Sciatic nerve (tissue), 2 donors: ENCODE data around the gene KRTAP16-1. TPM values are rescaled to one million over a fixed set of nuclear protein-coding genes. Genes with fewer than 3 reads are reported as not detected.
"Not testable (repeated sequence)": the region's sequence is repeated elsewhere in the genome, so short reads cannot be mapped to it uniquely, and the experiment has no call there.

Source experiments
- ATAC-seq: fragments of 200-7000 bp; cut with Tn5 transposase; one replicate; pipeline ENCODE4 v1.9.1; 2020; ENCODE audit warnings: mild to moderate bottlenecking, moderate library complexity
- DNase-seq: peaks from one replicate; pipeline ENCODE4 v3.0.0-alpha.2; 2020; ENCODE audit warnings: low spot score
- intact Hi-C: fragments of 100-400 bp; cut with DNase I; formaldehyde crosslinking; loops from one replicate; pipeline ENCODE4 v1.14.2; 2022
- total RNA-seq: library from RNA; stranded (reverse); fragmentation: NEBNext Ultra II Directional; extraction: Animal tissue kit (Norgen Biotek cat#: 25700); gene quantifications from one replicate; pipeline ENCODE4 v1.2.1, GENCODE V29; 2021
- donor health status: DM: no; HTN: no; CAD: no.
- donor health status: DM: no; HTN: no; CAD: no.

KRTAP16-1 gene
- total RNA-seq, 1 donor from 2014 or later, result not detected

DNA sequence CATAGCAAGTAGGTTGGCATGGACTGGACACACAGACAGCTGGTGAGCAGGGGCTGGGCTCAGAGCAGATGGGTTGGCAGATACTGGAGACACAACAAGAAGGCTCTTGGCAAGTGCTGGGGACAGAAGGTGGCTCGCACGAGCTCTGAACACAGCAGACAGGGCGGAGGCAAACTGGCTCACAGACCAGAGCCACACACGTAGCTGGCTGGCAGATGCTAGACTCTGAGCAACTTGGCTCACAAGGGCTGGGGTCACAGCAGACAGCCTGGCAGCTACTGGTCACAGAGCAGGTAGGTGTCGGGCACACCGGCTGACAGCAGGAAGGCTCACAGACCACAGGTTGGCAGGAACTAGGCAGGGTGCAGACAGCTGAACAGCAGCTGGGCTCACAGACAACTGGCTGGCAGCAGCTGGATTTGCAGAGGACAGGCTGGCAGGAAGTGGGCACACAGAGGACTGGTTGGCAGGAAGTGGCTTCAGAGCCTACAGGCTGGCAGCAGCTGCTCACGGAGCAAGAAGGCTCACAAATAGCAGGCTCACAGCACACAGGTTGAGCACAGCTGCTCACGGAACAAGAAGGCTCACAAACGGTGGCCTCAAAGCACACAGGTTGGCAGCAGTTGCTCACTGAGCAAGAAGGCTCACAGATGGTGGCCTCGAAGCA lies 725 bp downstream of the KRTAP16-1 start:
- DNase-seq (no peak), ATAC-seq (peak; percentile 79)
- intact Hi-C loops, result no loop called here

DNA sequence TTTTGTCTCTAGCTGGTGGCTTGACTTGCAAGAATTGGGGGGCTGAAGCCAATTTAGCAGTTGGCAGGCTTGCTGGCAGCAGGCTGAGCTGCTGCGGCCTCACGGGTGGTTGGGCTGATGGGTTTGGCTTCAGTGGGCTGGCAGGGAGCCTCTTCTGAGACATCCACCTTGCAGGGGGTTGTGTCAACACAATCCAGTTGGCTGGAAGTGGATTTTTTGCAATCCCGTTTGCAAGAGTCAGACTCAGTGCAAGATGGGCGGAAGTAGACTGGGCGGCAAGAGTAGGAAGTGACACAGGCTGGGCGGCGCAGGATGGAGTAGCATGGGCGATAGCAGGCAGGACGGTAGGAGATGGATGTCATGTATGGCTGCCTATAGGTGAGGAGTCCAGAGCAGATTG lies 1.5 kb downstream of the KRTAP16-1 start:
- intact Hi-C loops, result no loop called here
- no peak for DNase-seq
- no peak for ATAC-seq

DNA sequence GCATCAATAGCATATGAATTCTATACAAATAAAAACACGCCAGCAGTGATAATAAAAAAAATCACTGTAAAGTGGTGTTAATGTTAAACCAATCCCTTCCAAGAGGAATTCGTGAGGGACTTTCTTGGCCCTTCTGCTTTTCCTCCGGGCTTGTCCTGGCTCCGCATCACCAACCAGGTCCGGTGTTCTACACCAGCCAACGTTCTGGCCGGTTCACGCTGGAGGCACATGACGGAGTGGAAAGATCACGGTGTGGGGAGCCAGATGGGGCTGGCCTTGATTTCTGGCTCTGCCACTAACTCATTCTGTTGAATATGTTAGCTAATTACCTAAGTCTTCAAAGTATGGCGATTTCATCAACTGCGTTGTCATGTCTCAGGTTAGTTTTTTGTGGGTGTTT lies 5.0 kb downstream of the KRTAP16-1 start:
- intact Hi-C loops, result no loop called here
- no peak for DNase-seq
- ATAC-seq, result no peak

DNA sequence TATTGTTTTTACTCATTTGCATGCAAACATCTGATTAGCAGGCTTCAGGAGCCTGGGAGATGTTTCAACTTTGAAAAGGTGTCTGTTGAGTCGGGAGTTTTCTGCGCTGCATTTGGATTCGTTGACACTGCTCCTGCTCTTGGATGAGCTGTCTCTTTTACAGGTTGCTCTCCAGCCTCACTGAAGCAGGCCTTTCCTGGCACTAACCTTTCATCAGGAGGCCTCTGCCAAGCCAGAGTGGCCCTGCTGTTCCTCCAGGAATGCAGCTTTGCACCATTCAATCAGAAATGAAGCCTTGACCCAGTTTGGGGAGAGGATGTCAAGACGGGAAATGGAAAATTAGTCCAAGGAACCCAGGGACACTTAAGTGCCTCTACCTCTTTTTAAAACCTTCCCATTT lies 6.1 kb downstream of the KRTAP16-1 start:
- intact Hi-C loops, result no loop called here
- no peak for ATAC-seq
- no peak for DNase-seq

DNA sequence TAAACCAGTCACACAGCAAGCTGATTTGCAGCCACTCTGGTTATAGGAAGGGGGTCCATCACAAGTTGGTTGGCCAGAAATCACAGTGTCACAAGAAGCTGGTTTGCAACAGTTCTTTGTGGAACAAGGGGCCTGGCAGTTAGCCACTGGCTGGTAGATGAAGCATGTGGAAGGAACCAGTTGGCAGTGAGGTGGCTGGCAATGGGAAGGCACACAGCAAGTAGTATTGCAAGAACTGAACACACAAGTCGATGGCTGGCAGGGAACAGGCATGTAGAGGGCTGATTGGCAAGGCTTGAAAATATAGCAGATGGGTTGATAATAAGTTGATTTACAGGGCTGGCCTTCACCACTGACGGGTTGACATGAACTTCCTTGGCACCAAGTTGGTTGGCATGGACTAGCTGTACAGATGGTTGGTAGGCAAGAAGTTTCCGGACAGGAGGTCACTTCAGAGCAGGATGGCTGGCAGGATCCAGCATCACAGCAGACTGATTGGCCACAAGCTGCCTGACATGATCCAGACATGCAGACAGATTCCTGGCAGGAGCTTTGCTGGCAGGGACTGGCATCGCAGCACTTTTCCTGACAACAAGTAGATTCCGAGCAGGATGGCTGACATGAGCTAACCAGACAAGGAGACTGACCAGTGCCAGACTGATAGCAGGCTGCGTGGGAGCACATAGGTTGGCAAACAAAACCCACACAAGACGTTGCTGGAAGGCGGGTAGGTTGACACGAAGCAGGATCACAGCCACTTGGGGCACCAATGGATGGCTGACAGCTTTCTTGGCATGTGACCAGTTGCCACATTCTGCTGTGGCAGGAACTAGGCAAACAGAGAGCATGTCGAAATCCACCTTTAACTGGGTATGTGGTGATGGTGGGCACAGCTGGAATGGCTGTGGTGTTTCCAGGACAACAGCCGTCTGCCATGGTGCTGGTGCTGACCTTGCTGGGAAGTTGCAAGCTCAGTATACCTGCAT lies 6.9 kb downstream of the KRTAP16-1 start, which contains the start of gene KRTAP29-1:
KRTAP29-1 (minus strand) TSS at position 936 of the 986 bp plus-strand sequence; CDS start at position 936, 0 bp downstream.
- ATAC-seq (no peak), DNase-seq (no peak)
- intact Hi-C loops, result no loop called here

- no peak for ATAC-seq
- intact Hi-C loops, result no loop called here
Measured at GRCh38 chr17:41301204-41301790, 7.8 kb downstream of the KRTAP16-1 start.

GRCh38 chr17:41298458-41299135 lies 10.5 kb downstream of the KRTAP16-1 start:
- ATAC-seq (no peak), DNase-seq (no peak)
- intact Hi-C loops, result no loop called here

More at GRCh38 chr17:41301204-41301790, 7.8 kb downstream of the KRTAP16-1 start:
- no peak for DNase-seq

DNA sequence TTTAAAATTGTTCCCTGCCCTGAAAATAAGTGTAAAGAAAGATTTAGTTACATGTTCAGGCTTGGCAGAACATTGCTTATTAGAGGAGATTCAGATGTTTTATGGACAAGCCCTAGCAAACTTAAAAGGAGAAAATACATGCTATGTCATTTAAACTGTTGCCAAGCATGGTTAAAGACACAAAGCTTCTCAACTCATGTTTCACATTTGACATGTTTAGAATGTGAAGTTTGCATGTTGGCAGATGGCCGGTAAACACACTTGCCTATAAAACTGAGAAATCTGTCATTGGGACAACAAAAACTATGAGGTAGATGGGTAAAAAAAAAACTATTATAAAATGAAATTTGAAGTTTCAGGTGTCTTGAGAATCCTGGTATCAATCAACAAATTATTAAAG lies 12.3 kb downstream of the KRTAP16-1 start:
- intact Hi-C loops, result no loop called here
- ATAC-seq (no peak), DNase-seq (no peak)

DNA sequence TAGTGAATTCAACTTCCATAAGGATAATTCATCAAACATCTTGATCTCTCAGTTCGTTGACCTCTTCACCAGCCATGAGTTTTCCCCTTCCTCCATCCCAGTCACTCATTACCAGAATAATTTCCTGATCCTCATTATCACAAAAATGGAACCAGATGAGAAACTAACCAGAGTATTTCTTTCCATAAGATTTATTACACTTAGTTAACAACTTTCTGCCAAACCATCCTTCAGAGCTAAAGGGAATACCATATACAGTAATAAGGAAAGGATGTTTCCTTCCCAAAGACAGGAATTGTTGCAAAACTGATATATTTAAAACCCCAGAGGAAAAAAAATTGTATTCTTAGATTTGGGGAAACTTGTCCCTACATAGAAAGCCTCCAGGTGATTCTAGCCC lies 15.1 kb downstream of the KRTAP16-1 start:
- intact Hi-C loops, result no loop called here
- ATAC-seq (no peak), DNase-seq (no peak)

DNA sequence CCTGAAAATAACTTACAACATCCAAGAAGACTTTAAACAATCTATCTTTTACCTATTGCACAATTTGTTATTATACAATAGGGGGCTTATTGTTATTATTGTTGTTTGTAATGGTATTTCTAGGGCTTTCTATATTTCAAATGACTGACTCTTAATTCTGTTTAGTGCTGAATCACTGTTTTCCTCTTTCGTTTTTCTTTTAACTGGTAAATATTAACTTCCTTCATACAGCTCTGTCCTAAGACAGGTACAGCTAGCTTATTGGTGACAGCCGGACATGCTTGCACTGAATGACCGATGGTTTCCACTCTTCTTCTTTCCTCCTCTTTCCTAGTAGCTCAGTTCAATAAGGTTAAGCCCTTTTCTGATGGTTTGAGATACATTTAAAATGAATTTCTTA lies 22.1 kb downstream of the KRTAP16-1 start:
- DNase-seq (no peak), ATAC-seq (no peak)
- intact Hi-C loops, result no loop called here

GRCh38 chr17:41284546-41284945 lies 24.6 kb downstream of the KRTAP16-1 start:
- no peak for ATAC-seq
- intact Hi-C loops, result no loop called here
- no peak for DNase-seq

- intact Hi-C loops, result no loop called here
- DNase-seq (no peak), ATAC-seq (no peak)
Measured at GRCh38 chr17:41284043-41284442, 25.1 kb downstream of the KRTAP16-1 start.

- ATAC-seq (no peak), DNase-seq (no peak)
- intact Hi-C loops, result no loop called here
Measured at GRCh38 chr17:41278176-41278955, 30.7 kb downstream of the KRTAP16-1 start.

- DNase-seq, intact Hi-C loops, ATAC-seq: not testable (repeated sequence)
Measured at GRCh38 chr17:41275648-41276190, 33.4 kb downstream of the KRTAP16-1 start, which contains the start of gene KRTAP9-7. TSS of gene KRTAP9-7 (plus strand) at chr17:41275698. CDS start at chr17:41275698, 0 bp downstream.

DNA sequence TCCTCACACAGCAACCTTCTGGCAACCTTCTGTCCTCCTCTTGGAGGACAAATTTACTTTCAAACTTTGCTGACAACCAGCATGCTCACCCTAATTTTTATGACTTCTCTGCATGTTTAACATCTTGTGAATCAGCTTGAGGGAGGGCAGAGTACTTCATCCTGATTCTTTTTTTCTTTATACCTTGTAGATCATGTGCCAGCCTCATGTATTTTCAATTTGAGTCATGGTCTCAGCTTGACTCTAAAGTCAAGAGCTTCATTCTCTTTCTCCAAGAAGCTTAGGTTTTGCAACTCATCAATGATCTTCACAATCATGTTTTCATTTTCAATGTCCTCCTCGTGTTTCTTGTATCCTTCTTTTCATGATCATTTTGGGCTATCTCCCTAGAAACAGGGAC lies 37.3 kb downstream of the KRTAP16-1 start:
- no peak for DNase-seq
- intact Hi-C loops, result no loop called here
- no peak for ATAC-seq

GRCh38 chr17:41271323-41271722 lies 37.8 kb downstream of the KRTAP16-1 start:
- intact Hi-C loops, ATAC-seq, DNase-seq: not testable (repeated sequence)

DNA sequence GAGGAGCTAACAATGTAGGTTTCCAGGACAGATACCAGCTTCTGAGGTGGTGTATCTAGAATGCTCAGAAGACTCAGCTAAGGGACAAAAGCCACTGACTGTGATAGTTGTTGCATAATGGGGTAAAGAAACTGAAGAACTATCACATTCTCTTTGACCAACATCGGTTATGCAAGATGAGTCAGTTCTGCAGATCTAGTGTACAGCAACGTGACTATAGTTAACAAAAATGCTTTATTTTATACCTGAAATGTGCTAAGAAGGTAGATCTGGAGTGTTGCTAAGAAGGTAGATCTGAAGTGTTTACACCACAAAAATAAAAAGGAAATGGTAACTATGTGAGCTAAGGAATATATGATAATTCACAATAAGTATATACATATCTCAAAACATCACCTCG lies 41.4 kb downstream of the KRTAP16-1 start:
- intact Hi-C loops, result no loop called here
- DNase-seq (no peak), ATAC-seq (no peak)

DNA sequence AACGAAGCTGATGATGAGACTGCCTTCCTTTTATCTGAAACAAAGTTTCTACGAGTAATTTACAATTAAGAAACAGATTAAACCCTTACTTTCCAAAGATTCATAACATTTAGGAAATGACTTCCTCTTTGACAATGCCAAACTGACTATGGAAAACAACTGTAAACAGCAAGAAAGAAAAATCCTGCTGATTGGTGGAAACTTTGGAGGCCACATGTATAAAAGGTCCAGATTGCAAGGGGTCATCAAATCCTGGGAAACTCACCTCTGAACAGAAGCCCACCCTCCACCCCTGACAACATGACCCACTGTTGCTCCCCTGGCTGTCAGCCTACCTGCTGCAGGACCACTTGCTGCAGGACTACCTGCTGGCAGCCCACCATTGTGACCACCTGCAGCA lies 44.0 kb downstream of the KRTAP16-1 start, which contains the start of gene KRTAP9-6:
KRTAP9-6 (plus strand) TSS at position 301 of the 400 bp plus-strand sequence; CDS start at position 301, 0 bp downstream.
- no peak for DNase-seq

More for the DNA sequence above, 44.0 kb downstream of the KRTAP16-1 start, which contains the start of gene KRTAP9-6:
- no peak for ATAC-seq
- intact Hi-C loops, result no loop called here
